Measurements from ENCODE around the gene GMPR2. TPM values are rescaled to one million over a fixed set of nuclear protein-coding genes. Genes with fewer than 3 reads are reported as not detected.

Gene GMPR2
- total and polyA plus RNA-seq, 2 of the 4 experiments (the other 2 are of a cell fraction): 63.7 to 92.5 TPM

DNA sequence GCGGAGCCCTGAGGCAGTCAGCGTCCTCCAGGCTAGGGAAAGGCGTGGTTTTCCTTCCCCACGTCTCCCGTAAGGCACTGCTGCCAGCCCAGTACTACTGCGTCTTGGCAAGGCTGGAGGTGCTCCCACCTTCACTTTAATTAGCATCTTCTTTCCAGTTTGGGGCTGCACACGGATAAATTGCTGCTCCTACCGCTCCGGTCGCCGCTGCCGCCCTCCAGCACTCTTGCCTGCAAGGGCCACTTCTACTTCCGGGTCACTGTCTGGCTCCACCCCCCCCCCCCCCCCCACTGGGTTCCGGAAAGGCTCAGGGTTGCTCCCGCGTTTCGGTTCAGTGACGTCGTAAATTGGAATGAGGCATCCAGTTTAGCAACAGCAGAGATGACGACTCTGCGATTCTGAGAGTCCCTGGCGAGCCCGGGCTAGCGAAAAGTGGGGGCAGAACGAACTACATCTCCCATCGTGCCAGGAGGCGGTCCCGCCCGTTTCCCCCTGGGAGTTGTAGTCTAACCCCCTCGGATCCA lies 546 bp upstream of the GMPR2 start, which contains the start of gene NEDD8:
TSS of gene NEDD8 (minus strand) at position 247 of the 524 bp plus-strand sequence. CDS start at position 147, 100 bp downstream.
- Histone ChIP-seq H3K4ac (ENCODE audit: low read depth, low read length) (peak within 1 kb of the TSS; percentile 98), H3K27me3 (ENCODE audit: control insufficient read depth, insufficient read depth, low read length) (no peaks in the 10 kb centered on the region), H3K23ac (ENCODE audit: low read depth, low read length) (peak within 1 kb of the TSS; percentile 98), H3K56ac (ENCODE audit: extremely low read depth, insufficient read depth, low read length) (peak within 1 kb of the TSS; percentile 97), H4K20me1 (ENCODE audit: insufficient read depth, low read length) (no peaks in the 10 kb centered on the region), H4K91ac (ENCODE audit: insufficient read depth, low read depth, low read length) (peak within 1 kb of the TSS; percentile 97), H4K5ac (ENCODE audit: low read depth, low read length) (peak within 1 kb of the TSS; percentile 92), H2AK9ac (replicated peaks; ENCODE audit: low read depth, low read length, poor library complexity) (peak within 1 kb of the TSS; percentile 99), H3K9me1 (ENCODE audit: insufficient read depth, low read length) (peaks cover 15% of the 10 kb centered on the region), H2BK120ac (ENCODE audit: low read depth, low read length) (peak within 1 kb of the TSS; percentile 96), H2BK5ac (ENCODE audit: low read depth, low read length, poor library complexity, severe bottlenecking) (peak within 1 kb of the TSS; percentile 92), H3K79me1 (ENCODE audit: low read depth in 1 of 2, low read length in 2 of 2) (peaks cover 47 to 81% of the 10 kb centered on the region in 2 experiments), H3K27ac (ENCODE audit: insufficient read depth, low read length) (peak within 1 kb of the TSS; percentile 91), H3K4me3 (ENCODE audit: insufficient read depth, low read depth, low read length) (peak within 1 kb of the TSS; percentile 56), H3K14ac (replicated peaks; ENCODE audit: low read depth, low read length) (peak within 1 kb of the TSS; percentile 99), H2BK15ac (ENCODE audit: low read depth, low read length) (peak within 1 kb of the TSS; percentile 79), H3K9me3 (ENCODE audit: control insufficient read depth, insufficient read depth, low read length) (no peaks in the 10 kb centered on the region), H4K8ac (ENCODE audit: low read depth in 2 of 2, low read length in 2 of 2) (peak within 1 kb of the TSS; percentile 98 to 100), H3K18ac (ENCODE audit: low read depth, low read length) (peak within 1 kb of the TSS; percentile 67), H2AK5ac (ENCODE audit: low read depth, low read length) (peak within 1 kb of the TSS; percentile 97), H3K9ac (ENCODE audit: low read depth, low read length) (peak within 1 kb of the TSS; percentile 91), H3K36me3 (ENCODE audit: control insufficient read depth, insufficient read depth, low read length) (peaks cover 16% of the 10 kb centered on the region), H2BK20ac (ENCODE audit: low read depth, low read length) (peak within 1 kb of the TSS; percentile 78; the same call in 1 of the 2 replicates), H2AFZ (replicated peaks; ENCODE audit: low read length, poor library complexity) (peak within 1 kb of the TSS; percentile 100), H3K4me1 (ENCODE audit: control insufficient read depth, insufficient read depth, low read length) (peaks cover 8% of the 10 kb centered on the region), H3K4me2 (ENCODE audit: low read depth, low read length) (peak within 1 kb of the TSS; percentile 98)
- no TSS peak for BruUV-seq (replicated peaks)
- intact Hi-C loops (cut with micrococcal nuclease) (loop anchor here (1.0 kb wide), 1 partner anchor 16 kb away; the partner anchor contains the start of gene MDP1), in situ Hi-C loops (cut with MboI; ENCODE audit: low sequenced_read_pairs) (loop anchor here (10.0 kb wide), 1 partner anchor 203 kb away; no protein-coding TSS in a partner anchor), dilution Hi-C loops (cut with HindIII; ENCODE audit: low sequenced_read_pairs, unreplicated experiment) (no loop called here)
- ChIA-PET CTCF (no interaction called here), POLR2A (ENCODE audit: unreplicated experiment) (no interaction called here)
- TF ChIP-seq RFX5 (IDR thresholded peaks at IDR 0.05; ENCODE audit: low read depth, low read length): no peak
- peak; percentile 92 for TF ChIP-seq CEBPB (IDR thresholded peaks at IDR 0.05; ENCODE audit: low read depth, low read length)
- peak; percentile 49; the same call in 1 of the 2 replicates for TF ChIP-seq MAFK (IDR thresholded peaks at IDR 0.05; ENCODE audit: low read depth, low read length)
- peak; percentile 9; the same call in 1 of the 2 replicates for TF ChIP-seq MXI1 (IDR thresholded peaks at IDR 0.05; ENCODE audit: borderline replicate concordance, low read depth, low read length)
- TF ChIP-seq CHD1 (IDR thresholded peaks at IDR 0.05; ENCODE audit: low read depth, low read length): no peak
- TF ChIP-seq MAZ (IDR thresholded peaks at IDR 0.05; ENCODE audit: borderline replicate concordance, low read depth, low read length): peak; percentile 54; the same call in 1 of the 2 replicates
- TF ChIP-seq RCOR1 (IDR thresholded peaks at IDR 0.05; ENCODE audit: insufficient replicate concordance, low read length): no peak
- TF ChIP-seq, protein P1, sequence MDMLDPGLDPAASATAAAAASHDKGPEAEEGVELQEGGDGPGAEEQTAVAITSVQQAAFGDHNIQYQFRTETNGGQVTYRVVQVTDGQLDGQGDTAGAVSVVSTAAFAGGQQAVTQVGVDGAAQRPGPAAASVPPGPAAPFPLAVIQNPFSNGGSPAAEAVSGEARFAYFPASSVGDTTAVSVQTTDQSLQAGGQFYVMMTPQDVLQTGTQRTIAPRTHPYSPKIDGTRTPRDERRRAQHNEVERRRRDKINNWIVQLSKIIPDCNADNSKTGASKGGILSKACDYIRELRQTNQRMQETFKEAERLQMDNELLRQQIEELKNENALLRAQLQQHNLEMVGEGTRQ (IDR thresholded peaks at IDR 0.05; ENCODE audit: low read depth, low read length): no peak
- TF ChIP-seq POLR2A (IDR thresholded peaks at IDR 0.05; ENCODE audit: low read depth, low read length): peak; percentile 17; the same call in 1 of the 2 replicates
- DNase-seq (peak; percentile 97), ATAC-seq (ENCODE audit: low read depth) (peak; percentile 91)
- 0% methylated on average over 19 of the region's 30 CpGs; no CpG with 5 or more reads in 1 of the 2 experiments for WGBS, 2 experiments (ENCODE audit: extremely low coverage in 2 of 2, insufficient read length in 1 of 2)

Data from IMR-90 (cell line).